HCT116 (cell line): Measurements from ENCODE around the gene LRRN4CL. TPM values are rescaled to one million over a fixed set of nuclear protein-coding genes. Genes with fewer than 3 reads are reported as not detected.

ENCODE experiments used
- ATAC-seq: fragments of 200-7000 bp; cut with Tn5 transposase; 2 replicates; pipeline ENCODE4 v1.9.1; 2020; ENCODE audit warnings: mild to moderate bottlenecking, moderate library complexity
- BruUV-seq: library from RNA; stranded (reverse); fragments of 400-500 nt; replicated peaks from 2 replicates; lab custom pipeline; 2021; lab: Mats Ljungman, UMichigan
- CTCF ChIA-PET: fragments of 300-600 bp; sonication (Branson Sonifier 250); formaldehyde crosslinking; loops from one replicate; lab custom pipeline; 2021; ENCODE audit warnings: antibody characterized with exemption; lab: Charles Lee
- POLR2A ChIA-PET: fragments of 300-600, 350-600 bp; sonication (Branson Sonifier 250); formaldehyde crosslinking; loops from one replicate; lab custom pipeline; 2021; ENCODE audit warnings: antibody characterized with exemption; lab: Charles Lee
- RAD21 ChIA-PET, 2 experiments: fragments of 300-600 bp; sonication (Branson Sonifier 250); formaldehyde crosslinking; loops; one replicate each; lab custom pipeline; 2023; ENCODE audit warnings: low total read pairs in 2 of 2; ENCODE audit not compliant: uncharacterized antibody in 2 of 2, unreplicated experiment in 2 of 2, low non-redundant PET in 1 of 2; lab: Charles Lee
- DNase-seq: peaks from one replicate; pipeline ENCODE4 v3.0.0-alpha.2; 2010; ENCODE audit warnings: low read depth, low spot score
- H2AFZ ChIP-seq: fragments of 200-600 bp; shearing (Covaris generic), sonication (generic); 2 replicates; pipeline ENCODE4 v1.6.1; 2017; ENCODE audit warnings: low read depth, mixed run types, mixed read lengths, antibody characterized with exemption, low read length; ENCODE audit not compliant: poor library complexity, severe bottlenecking
- H3K27ac ChIP-seq: 2 replicates; pipeline ENCODE4 v1.5.1; 2012; ENCODE audit warnings: low read depth, low read length
- H3K27me3 ChIP-seq: fragments of 200-600 bp; sonication (generic); 2 replicates; pipeline ENCODE4 v1.6.1; 2016; ENCODE audit warnings: mixed run types, low read length, mixed read lengths; ENCODE audit not compliant: insufficient read depth
- H3K36me3 ChIP-seq, 2 experiments: fragments of 200-500 bp in 1 of 2; fragments of 200-600 bp in 1 of 2; sonication (Bioruptor generic) in 1 of 2; sonication (generic) in 1 of 2; 2 replicates each; pipeline versions ENCODE4 v1.5.1 to v1.6.1; 2014 to 2016; ENCODE audit warnings: low read length in 2 of 2, inconsistent platforms in 1 of 2, mixed read lengths in 1 of 2, mixed run types in 1 of 2; ENCODE audit not compliant: insufficient read depth in 2 of 2, control insufficient read depth in 1 of 2
- H3K4me1 ChIP-seq, 2 experiments: fragments of 200-600 bp in 1 of 2; sonication (generic) in 1 of 2; 2 replicates each; pipeline versions ENCODE4 v1.5.1 to v1.6.1; 2012 to 2017; ENCODE audit warnings: low read length in 2 of 2, inconsistent platforms in 1 of 2, mild to moderate bottlenecking in 1 of 2, mixed read lengths in 1 of 2, mixed run types in 1 of 2, moderate library complexity in 1 of 2; ENCODE audit not compliant: insufficient read depth in 2 of 2, control insufficient read depth in 1 of 2
- H3K4me2 ChIP-seq: fragments of 200-600 bp; sonication (generic); 2 replicates; pipeline ENCODE4 v1.6.1; 2017; ENCODE audit warnings: mixed run types, low read length, mixed read lengths
- H3K4me3 ChIP-seq, 2 experiments: fragments of 200-600 bp in 1 of 2; sonication (generic) in 1 of 2; replicated peaks in 1 of 2; 2 replicates each; pipeline ENCODE4 v1.5.1; 2011 to 2016; ENCODE audit warnings: low read length in 2 of 2, control low read depth in 1 of 2, low read depth in 1 of 2, mild to moderate bottlenecking in 1 of 2, mixed read lengths in 1 of 2, mixed run types in 1 of 2
- H3K79me2 ChIP-seq: fragments of 200-600 bp; sonication (generic); 2 replicates; pipeline ENCODE4 v1.6.1; 2017; ENCODE audit warnings: mild to moderate bottlenecking, mixed run types, low read length, moderate library complexity, mixed read lengths; ENCODE audit not compliant: insufficient read depth
- H3K9ac ChIP-seq: fragments of 200-600 bp; sonication (generic); 2 replicates; pipeline ENCODE4 v1.6.1; 2016; ENCODE audit warnings: low read length, mixed read lengths
- H3K9me2 ChIP-seq: fragments of 200-600 bp; sonication (generic), shearing (Covaris generic); 2 replicates; pipeline ENCODE4 v1.6.1; 2017; ENCODE audit warnings: mixed run types, mild to moderate bottlenecking, moderate library complexity; ENCODE audit not compliant: insufficient read depth
- H3K9me3 ChIP-seq, 2 experiments: fragments of 200-500 bp in 1 of 2; fragments of 200-600 bp in 1 of 2; sonication (Bioruptor generic) in 1 of 2; sonication (generic) in 1 of 2; 2 replicates each; pipeline ENCODE4 v1.6.1; 2014 to 2017; ENCODE audit warnings: low read length in 2 of 2, mixed read lengths in 2 of 2, inconsistent platforms in 1 of 2, low read depth in 1 of 2, mild to moderate bottlenecking in 1 of 2, mixed run types in 1 of 2, moderate library complexity in 1 of 2; ENCODE audit not compliant: control insufficient read depth in 1 of 2, insufficient read depth in 1 of 2
- H4K20me1 ChIP-seq: fragments of 200-600 bp; sonication (generic), shearing (Covaris generic); 2 replicates; pipeline ENCODE4 v1.6.1; 2017; ENCODE audit warnings: mixed run types, mild to moderate bottlenecking, moderate library complexity; ENCODE audit not compliant: insufficient read depth
- ATF3 ChIP-seq: IDR thresholded peaks from 2 replicates; pipeline ENCODE4 v1.6.1; 2012
- CBX3 ChIP-seq: IDR thresholded peaks from 2 replicates; pipeline ENCODE4 v1.6.1; 2012; ENCODE audit warnings: low read depth
- CEBPB ChIP-seq: IDR thresholded peaks from 2 replicates; pipeline ENCODE4 v1.6.1; 2012; ENCODE audit warnings: low read depth
- EGR1 ChIP-seq: IDR thresholded peaks from 2 replicates; pipeline ENCODE4 v1.6.1; 2012; ENCODE audit warnings: low read depth
- EZH2 ChIP-seq: fragments of 200-600 bp; sonication (generic); IDR thresholded peaks from 2 replicates; pipeline ENCODE4 v1.6.1; 2017; ENCODE audit warnings: antibody characterized with exemption, mixed run types
- FOSL1 ChIP-seq: IDR thresholded peaks from 2 replicates; pipeline ENCODE4 v1.6.1; 2012; ENCODE audit warnings: low read depth
- POLR2A ChIP-seq: IDR thresholded peaks from 2 replicates; pipeline ENCODE4 v1.7.0; 2011; ENCODE audit warnings: borderline replicate concordance; ENCODE audit not compliant: insufficient read depth, insufficient read length; ENCODE audit errors: extremely low read depth
- REST ChIP-seq: IDR thresholded peaks from 2 replicates; pipeline ENCODE4 v1.6.1; 2012; ENCODE audit warnings: low read depth
- TCF7L2 ChIP-seq: IDR thresholded peaks from 2 replicates; pipeline ENCODE4 v1.7.0; 2011; ENCODE audit warnings: borderline replicate concordance, inconsistent platforms; ENCODE audit not compliant: insufficient read depth, insufficient read length; ENCODE audit errors: extremely low read depth
- YY1 ChIP-seq: IDR thresholded peaks from 2 replicates; pipeline ENCODE4 v1.6.1; 2011; ENCODE audit warnings: low read length, low read depth, moderate library complexity, mild to moderate bottlenecking; ENCODE audit not compliant: insufficient replicate concordance; ENCODE audit errors: extremely low read depth
- ZNF274 ChIP-seq: fragments of 200-500 bp; sonication (Bioruptor generic); IDR thresholded peaks from 2 replicates; pipeline ENCODE4 v1.6.1; 2014; ENCODE audit warnings: mild to moderate bottlenecking, low read depth, low read length, inconsistent platforms
- intact Hi-C: fragments of 100-400 bp; cut with micrococcal nuclease; formaldehyde crosslinking; loops from 2 replicates; pipeline ENCODE4 v1.10.0; 2022
- total RNA-seq: library from RNA; stranded (reverse); gene quantifications from one replicate; pipeline ENCODE4 v1.2.1, GENCODE V29; 2021; ENCODE audit not compliant: unreplicated experiment

Gene LRRN4CL
- total RNA-seq, 1 experiment from 2014 or later = 0.71 TPM

DNA sequence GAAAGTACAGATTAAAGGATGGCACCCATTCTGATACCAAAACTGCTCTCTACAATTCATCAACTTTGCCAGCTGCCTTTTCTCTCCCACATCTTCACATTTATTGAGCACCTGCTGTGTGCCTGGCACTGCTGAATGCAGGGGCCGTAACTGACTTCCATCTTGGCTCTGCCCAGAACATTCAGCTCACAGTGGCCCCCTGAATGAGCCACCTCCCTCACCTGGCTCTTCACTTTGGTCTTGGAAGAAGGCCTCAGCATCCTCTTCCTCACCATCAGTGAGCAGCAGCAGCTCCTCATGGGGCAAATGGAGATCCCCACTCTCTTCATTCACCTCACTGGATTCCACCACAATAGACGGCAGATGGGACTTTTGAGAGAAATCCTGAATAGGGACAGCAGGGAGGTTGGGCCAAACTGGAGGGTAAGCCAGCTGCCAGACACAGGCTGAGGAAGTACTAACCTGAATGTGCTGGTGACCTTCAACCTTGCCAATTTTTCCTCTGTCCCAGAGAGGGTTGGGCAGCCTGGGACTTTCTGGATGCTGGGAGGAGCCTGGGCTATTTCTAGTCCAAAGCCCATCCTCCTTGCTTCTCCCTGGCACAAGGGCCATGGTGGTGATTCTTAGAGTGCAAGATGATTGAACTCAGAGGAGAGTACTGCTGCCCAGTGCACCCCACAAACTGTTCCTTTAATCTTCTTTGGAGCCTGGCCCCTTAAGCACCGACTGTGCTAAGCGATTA is 19.7 kb downstream of the LRRN4CL start:
- no peak overlapping the region for H2AFZ ChIP-seq
- H3K9me2 ChIP-seq = no peaks in the 10 kb centered on the region
- H3K27me3 ChIP-seq = no peaks in the 10 kb centered on the region
- no peak overlapping the region for H3K4me3 ChIP-seq
- POLR2A ChIA-PET = interaction anchor here (0.7 to 8.9 kb wide), 8 partner anchors 10 to 172 kb away, joined by 3 to 195 read pairs (median 10); partner anchors contain the start of genes GANAB, INTS5, MTA2 and TUT1
- peaks cover 80% of the 10 kb centered on the region for H3K79me2 ChIP-seq
- H3K4me1 ChIP-seq = peaks cover 39 to 68% of the 10 kb centered on the region in 2 experiments
- TF ChIP-seq TCF7L2 = no peak
- TF ChIP-seq CEBPB = no peak
- no peak for TF ChIP-seq EGR1
- TF ChIP-seq YY1 = no peak
- no peak for TF ChIP-seq ATF3
- no peak for TF ChIP-seq POLR2A
- TF ChIP-seq REST = no peak
- TF ChIP-seq ZNF274 = no peak
- no peak for TF ChIP-seq EZH2
- no peak for TF ChIP-seq FOSL1
- no peak for TF ChIP-seq CBX3
- peak overlapping the region; percentile 13 for H3K9ac ChIP-seq
- no peak for DNase-seq
- H3K4me2 ChIP-seq = peak overlapping the region; percentile 95
- CTCF ChIA-PET = interaction anchor here (2.9 kb wide), 1 partner anchor 11 kb away, joined by 16 read pairs; no protein-coding TSS in a partner anchor
- BruUV-seq = no TSS peak
- RAD21 ChIA-PET = no interaction called here
- H4K20me1 ChIP-seq = no peaks in the 10 kb centered on the region
- intact Hi-C loops = loop anchor here (5.0 to 10.0 kb wide), 3 partner anchors 77 to 118 kb away; partner anchors contain the start of genes POLR2G, TMEM179B and TUT1
- peak overlapping the region; percentile 98 for H3K27ac ChIP-seq
- peaks cover 2 to 18% of the 10 kb centered on the region in 2 experiments; a peak in 2 of 4 replicates for H3K36me3 ChIP-seq
- no peak for ATAC-seq
- no peaks in the 10 kb centered on the region for H3K9me3 ChIP-seq
